PC-9 (cell line): ENCODE results near the gene SNX20.

Experiments
- CTCF ChIP-seq: fragments of 200-600 bp; sonication (generic); conservative IDR thresholded peaks from 2 replicates; pipeline ENCODE4 v1.6.1; 2017; ENCODE audit warnings: mixed run types, antibody characterized with exemption, mild to moderate bottlenecking, moderate library complexity
- EZH2 ChIP-seq: fragments of 200-600 bp; sonication (generic); IDR thresholded peaks from 2 replicates; pipeline ENCODE4 v1.8.0; 2017; ENCODE audit warnings: antibody characterized with exemption, low read depth

- TF ChIP-seq CTCF = no peak
- no peak for TF ChIP-seq EZH2
These were observed 11.4 kb downstream of the SNX20 start for GRCh38 chr16:50669741-50670140.
